GM23248 (cell line): ENCODE results near the gene KIF13A. TPM values are rescaled to one million over a fixed set of nuclear protein-coding genes. Genes with fewer than 3 reads are reported as not detected.

ENCODE experiments used
- DNase-seq: peaks from one replicate; pipeline ENCODE4 v3.0.0-alpha.2; 2015
- H2AFZ ChIP-seq: fragments of 200-600 bp; sonication (generic); 2 replicates; pipeline ENCODE4 v1.6.1; 2016; ENCODE audit warnings: antibody characterized with exemption
- H3F3A ChIP-seq: fragments of 200-600 bp; sonication (generic); 2 replicates; pipeline ENCODE4 v1.6.1; 2016; ENCODE audit warnings: mild to moderate bottlenecking, antibody characterized with exemption, mixed run types; ENCODE audit not compliant: insufficient read depth
- H3K27ac ChIP-seq: fragments of 200-600 bp; sonication (generic); 2 replicates; pipeline ENCODE4 v1.5.1; 2016; ENCODE audit warnings: mild to moderate bottlenecking
- H3K27me3 ChIP-seq: fragments of 200-600 bp; sonication (generic); replicated peaks from 2 replicates; pipeline ENCODE4 v1.6.1; 2016; ENCODE audit warnings: mild to moderate bottlenecking; ENCODE audit not compliant: insufficient read depth
- H3K36me3 ChIP-seq: fragments of 200-600 bp; sonication (generic); 2 replicates; pipeline ENCODE4 v1.6.1; 2016; ENCODE audit warnings: low read depth, mild to moderate bottlenecking
- H3K4me1 ChIP-seq: fragments of 200-600 bp; sonication (generic); 2 replicates; pipeline ENCODE4 v1.6.1; 2016; ENCODE audit warnings: mild to moderate bottlenecking; ENCODE audit not compliant: insufficient read depth
- H3K4me2 ChIP-seq: fragments of 200-600 bp; sonication (generic); one replicate; pipeline ENCODE4 v1.6.1; 2016; ENCODE audit warnings: mild to moderate bottlenecking; ENCODE audit not compliant: unreplicated experiment
- H3K4me3 ChIP-seq: fragments of 200-600 bp; sonication (generic); 2 replicates; pipeline ENCODE4 v1.5.1; 2016; ENCODE audit warnings: mild to moderate bottlenecking
- H3K79me2 ChIP-seq: fragments of 200-600 bp; sonication (generic); 2 replicates; pipeline ENCODE4 v1.6.1; 2016; ENCODE audit warnings: mild to moderate bottlenecking; ENCODE audit not compliant: insufficient read depth
- H3K9ac ChIP-seq: fragments of 200-600 bp; sonication (generic); 2 replicates; pipeline ENCODE4 v1.6.1; 2016; ENCODE audit warnings: mild to moderate bottlenecking
- H3K9me2 ChIP-seq: fragments of 200-600 bp; sonication (generic); 2 replicates; pipeline ENCODE4 v1.6.1; 2016; ENCODE audit warnings: mixed run types, mild to moderate bottlenecking, moderate library complexity; ENCODE audit not compliant: insufficient read depth
- H3K9me3 ChIP-seq: fragments of 200-600 bp; sonication (generic); one replicate; pipeline ENCODE4 v1.6.1; 2017; ENCODE audit warnings: low read depth
- H4K20me1 ChIP-seq: fragments of 200-600 bp; sonication (generic); 2 replicates; pipeline ENCODE4 v1.6.0; 2016; ENCODE audit not compliant: insufficient read depth
- EZH2 ChIP-seq: fragments of 200-600 bp; sonication (generic); IDR thresholded peaks from 2 replicates; pipeline ENCODE4 v1.6.1; 2018; ENCODE audit warnings: antibody characterized with exemption, mild to moderate bottlenecking; ENCODE audit not compliant: insufficient read depth, poor library complexity, severe bottlenecking
- EZH2phosphoT487 ChIP-seq: fragments of 200-600 bp; sonication (generic); IDR thresholded peaks from 2 replicates; pipeline ENCODE4 v1.6.1; 2018; ENCODE audit warnings: antibody characterized with exemption, moderate library complexity, mild to moderate bottlenecking, low read depth; ENCODE audit not compliant: insufficient read depth
- WGBS, 2 experiments: methylation state at CpG; one replicate each; pipeline ENCODE4 v1.1.6; 2015 to 2017; ENCODE audit warnings: low lambda C conversion rate in 2 of 2, low coverage in 1 of 2; ENCODE audit errors: missing lambda C conversion rate in 2 of 2; 5-methylcytosine and 5-hydroxymethylcytosine counted together
- in situ Hi-C: fragments of 300-500 bp; cut with MboI; formaldehyde crosslinking; loops from 2 replicates; pipeline ENCODE4 v1.15.0; 2020
- polyA plus RNA-seq: library from polyadenylated mRNA; unstranded; fragments of >200 nt; fragmentation: Nextera tagmentation; extraction: Ambion mirVana; gene quantifications from 2 replicates; pipeline ENCODE4 v1.2.1, GENCODE V29; 2016
- total RNA-seq: library from RNA; depleted of rRNA; stranded (reverse); fragments of >200 nt; shearing (Covaris generic); gene quantifications from 2 replicates; pipeline ENCODE4 v1.2.3, GENCODE V29; 2014

Gene KIF13A
- total and polyA plus RNA-seq, 2 experiments from 2014 or later = 5.0 to 46.0 TPM

DNA sequence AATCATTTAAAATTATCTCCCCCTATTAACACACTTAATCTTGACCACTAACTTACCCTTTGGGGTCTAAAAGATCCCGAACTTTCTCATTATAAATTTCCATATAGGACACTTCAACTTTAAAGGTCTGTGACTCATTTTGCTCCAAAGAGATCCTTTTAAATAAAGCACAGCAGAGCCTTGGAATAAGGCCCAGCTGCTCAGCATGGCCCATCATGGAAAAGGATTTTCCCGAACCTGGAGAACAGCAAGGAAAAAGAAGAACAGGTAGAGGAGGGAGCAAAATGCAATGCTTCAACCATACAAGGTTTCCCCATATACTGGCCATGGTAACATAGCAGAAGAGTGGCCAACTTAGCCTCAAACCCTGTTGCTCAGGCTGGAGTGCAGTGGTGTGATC lies 132.1 kb downstream of the KIF13A start:
- Histone ChIP-seq H3K36me3 (peaks cover 14% of the 10 kb centered on the region; the same call in 1 of the 2 replicates), H3K9ac (no peak overlapping the region), H3K4me1 (peaks cover 21% of the 10 kb centered on the region), H4K20me1 (no peaks in the 10 kb centered on the region), H3K27ac (no peak overlapping the region), H3K4me2 (no peak overlapping the region), H3F3A (peaks cover 21% of the 10 kb centered on the region; the same call in 1 of the 2 replicates), H3K4me3 (no peak overlapping the region), H2AFZ (no peak overlapping the region), H3K27me3 (no peaks in the 10 kb centered on the region), H3K9me3 (no peaks in the 10 kb centered on the region), H3K79me2 (peaks cover 37% of the 10 kb centered on the region), H3K9me2 (no peaks in the 10 kb centered on the region)
- in situ Hi-C loops = no loop called here
- no peak for DNase-seq
- 77 to 87% methylated on average over 2 of the region's 2 CpGs for WGBS, 2 experiments
- TF ChIP-seq EZH2phosphoT487 (no peak), EZH2 (no peak)

DNA sequence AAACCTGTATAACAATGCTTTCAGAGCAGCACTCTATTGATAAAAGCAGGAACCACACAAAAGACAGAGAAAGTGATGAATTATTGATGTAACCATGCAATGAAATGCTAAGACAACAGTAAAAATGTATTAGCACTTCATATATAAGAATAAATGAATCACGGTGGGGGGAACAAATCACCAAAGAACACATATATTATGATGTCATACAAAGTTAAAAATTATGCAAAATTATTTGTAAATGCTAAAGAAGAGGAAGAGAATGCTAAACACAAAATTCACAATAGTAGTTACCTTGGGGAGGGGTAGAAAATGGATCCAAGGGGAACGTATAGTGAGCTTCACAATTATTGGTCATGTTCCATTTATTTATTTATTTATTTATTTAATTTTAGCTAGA lies 133.9 kb downstream of the KIF13A start:
- Histone ChIP-seq H3K27me3 (no peaks in the 10 kb centered on the region), H3K79me2 (peaks cover 27% of the 10 kb centered on the region), H3K36me3 (peaks cover 26% of the 10 kb centered on the region), H3F3A (peaks cover 21% of the 10 kb centered on the region; the same call in 1 of the 2 replicates), H3K9me2 (no peaks in the 10 kb centered on the region), H3K9ac (no peak overlapping the region), H3K4me2 (no peak overlapping the region), H4K20me1 (no peaks in the 10 kb centered on the region), H3K4me3 (no peak overlapping the region), H3K9me3 (no peaks in the 10 kb centered on the region), H3K27ac (no peak overlapping the region), H2AFZ (no peak overlapping the region), H3K4me1 (peaks cover 21% of the 10 kb centered on the region)
- WGBS, 2 experiments = 90 to 96% methylated on average over 2 of the region's 2 CpGs
- no peak for DNase-seq
- TF ChIP-seq EZH2phosphoT487 (no peak), EZH2 (no peak)
- in situ Hi-C loops = no loop called here

DNA sequence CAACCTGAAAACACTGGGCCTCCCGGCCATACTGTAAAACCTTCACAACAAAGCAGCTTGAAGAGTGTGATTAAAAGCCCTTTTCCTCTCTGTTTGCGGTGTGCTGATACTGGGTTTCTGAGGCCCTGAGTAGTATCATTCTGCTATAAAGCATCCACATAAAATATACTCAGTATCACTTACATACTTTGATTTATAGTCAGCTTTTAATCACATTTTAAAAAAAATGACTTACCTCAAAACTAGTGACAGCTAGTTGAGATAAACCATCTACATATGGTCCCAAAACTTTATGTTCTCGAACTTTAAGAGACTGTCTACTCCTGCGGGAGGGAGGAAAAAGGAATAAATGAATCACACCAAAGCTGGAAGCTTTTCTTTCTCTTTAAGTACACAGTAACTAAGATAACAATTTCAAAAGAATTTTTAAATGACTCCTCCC lies 135.7 kb downstream of the KIF13A start:
- peak; percentile 74 for DNase-seq
- peak overlapping the region; percentile 21; the same call in 1 of the 2 replicates for H3K4me3 ChIP-seq
- H3K79me2 ChIP-seq = peaks cover 10% of the 10 kb centered on the region; the same call in 1 of the 2 replicates
- H2AFZ ChIP-seq = no peak overlapping the region
- no peaks in the 10 kb centered on the region for H3K9me2 ChIP-seq
- H4K20me1 ChIP-seq = no peaks in the 10 kb centered on the region
- peak overlapping the region; percentile 44 for H3K4me2 ChIP-seq
- H3K27ac ChIP-seq = peak overlapping the region; percentile 89
- no peaks in the 10 kb centered on the region for H3K27me3 ChIP-seq
- H3K9ac ChIP-seq = peak overlapping the region; percentile 73
- peaks cover 38% of the 10 kb centered on the region for H3K36me3 ChIP-seq
- in situ Hi-C loops = no loop called here
- no peaks in the 10 kb centered on the region for H3K9me3 ChIP-seq
- H3K4me1 ChIP-seq = peaks cover 21% of the 10 kb centered on the region
- TF ChIP-seq EZH2 (no peak), EZH2phosphoT487 (no peak)
- peaks cover 21% of the 10 kb centered on the region; the same call in 1 of the 2 replicates for H3F3A ChIP-seq
- WGBS, 2 experiments = 35 to 45% methylated on average over 4 of the region's 4 CpGs

DNA sequence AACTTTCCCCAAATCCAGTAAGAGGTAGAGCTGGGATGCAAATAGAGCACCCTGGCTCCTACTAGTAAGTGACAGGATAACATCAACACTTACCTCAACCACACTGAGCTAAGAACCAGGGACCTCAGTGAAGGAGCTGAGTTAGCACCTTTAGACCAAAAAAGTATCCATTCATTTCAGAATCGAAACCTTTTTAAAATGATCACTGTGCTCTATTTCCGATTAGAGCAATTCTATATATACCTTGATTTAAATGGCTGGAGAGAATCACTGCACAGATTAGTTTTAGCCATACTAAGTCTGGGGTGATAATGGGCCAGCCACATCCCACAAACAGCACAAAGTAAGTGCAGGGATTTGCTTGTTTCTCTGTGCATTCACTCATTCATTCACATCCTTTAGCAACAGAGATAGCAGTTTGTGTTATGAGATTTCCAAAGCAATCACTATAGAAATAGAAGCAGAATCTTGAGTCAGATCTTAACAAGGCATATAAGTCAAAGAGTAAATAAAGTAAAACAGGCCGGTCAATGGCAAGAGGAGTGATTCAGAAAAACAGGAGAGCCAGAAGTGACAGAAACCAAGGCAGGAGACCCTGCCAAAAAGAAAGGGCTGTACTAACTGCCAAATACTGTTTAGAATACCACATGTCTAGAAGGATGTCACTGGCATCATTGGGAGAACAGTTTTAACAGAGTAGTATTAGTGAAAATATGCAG lies 136.3 kb downstream of the KIF13A start:
- Histone ChIP-seq H3K79me2 (peaks cover 10% of the 10 kb centered on the region; the same call in 1 of the 2 replicates), H3K27me3 (no peaks in the 10 kb centered on the region), H3K9me3 (no peaks in the 10 kb centered on the region), H2AFZ (no peak overlapping the region), H3K9me2 (no peaks in the 10 kb centered on the region), H3K36me3 (peaks cover 40% of the 10 kb centered on the region), H4K20me1 (no peaks in the 10 kb centered on the region), H3K4me2 (peak overlapping the region; percentile 44), H3K27ac (peak overlapping the region; percentile 89), H3K4me1 (peaks cover 21% of the 10 kb centered on the region), H3K4me3 (peak overlapping the region; percentile 21; the same call in 1 of the 2 replicates), H3F3A (peaks cover 21% of the 10 kb centered on the region; the same call in 1 of the 2 replicates), H3K9ac (peak overlapping the region; percentile 73)
- TF ChIP-seq EZH2 (no peak), EZH2phosphoT487 (no peak)
- DNase-seq = peak; percentile 46
- in situ Hi-C loops = no loop called here
- WGBS, 2 experiments = 74% methylated on average over 3 of the region's 3 CpGs
